ENCODE data around the gene ZBTB21. TPM values are rescaled to one million over a fixed set of nuclear protein-coding genes. Genes with fewer than 3 reads are reported as not detected.

ZBTB21 gene
- polyA plus RNA-seq, 3 donors: 4.7 to 7.2 (median 6.3) TPM

DNA sequence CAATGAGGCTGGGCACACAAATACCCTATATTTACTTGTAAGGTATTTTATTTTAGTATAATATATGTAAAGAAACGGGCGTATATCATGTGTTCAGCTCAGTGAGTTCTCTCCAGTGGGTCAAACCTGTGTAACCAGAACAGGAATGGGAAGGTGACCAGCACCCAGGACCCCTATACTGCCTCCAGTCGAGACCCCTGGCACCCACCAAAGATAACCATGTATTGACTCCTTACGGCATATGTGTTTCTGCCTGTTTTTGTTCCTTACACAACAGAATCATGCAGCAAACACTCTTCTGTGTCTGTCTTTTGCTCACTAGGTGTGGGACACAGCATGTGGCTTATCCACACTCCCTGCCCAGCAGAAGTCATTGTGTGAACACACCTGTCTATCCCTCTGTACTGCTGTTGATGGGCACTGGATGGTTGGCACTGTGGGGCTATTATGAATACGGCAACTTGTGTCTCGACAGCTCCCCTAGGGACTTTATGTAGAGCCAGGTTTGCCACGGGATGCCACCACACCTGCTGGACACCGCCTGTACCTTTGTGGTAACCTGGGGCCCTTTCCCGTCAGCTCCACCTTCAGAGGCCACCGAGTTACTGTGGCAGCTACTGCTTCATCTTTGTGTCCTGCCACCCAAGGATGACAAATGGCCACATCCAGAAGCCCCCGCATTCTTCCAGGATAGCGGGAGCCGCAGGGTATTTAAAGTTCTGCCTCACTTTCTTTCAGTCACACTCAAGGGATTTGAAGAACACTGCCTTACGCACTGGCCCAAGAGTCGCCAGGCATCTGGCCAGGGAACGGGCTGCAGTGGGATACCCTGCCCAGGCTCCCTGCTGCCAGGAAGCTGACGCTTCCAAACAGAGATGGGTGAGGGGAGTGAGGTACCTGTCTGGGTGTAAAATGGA is 32.9 kb downstream of the ZBTB21 start:
- H4K20me1 ChIP-seq (ENCODE audit: insufficient read depth, low read length): no peaks in the 10 kb centered on the region
- H3K4me1 ChIP-seq (ENCODE audit: control insufficient read depth in 1 of 2, insufficient read depth in 2 of 2, low read length in 2 of 2): peaks cover 8 to 11% of the 10 kb centered on the region in 2 donors
- H3K79me2 ChIP-seq (ENCODE audit: insufficient read depth, low read length): no peaks in the 10 kb centered on the region
- no peak overlapping the region for H3K4me3 Mint-ChIP-seq
- no peaks in the 10 kb centered on the region for H3K36me3 Mint-ChIP-seq
- no peak overlapping the region for H3K4me2 ChIP-seq (replicated peaks; ENCODE audit: extremely low read depth, low read length, poor library complexity, severe bottlenecking)
- peaks cover 4 to 12% (median 8%) of the 10 kb centered on the region in 7 donors for H3K9me3 Mint-ChIP-seq
- H2AFZ ChIP-seq (ENCODE audit: insufficient read depth, low read depth, low read length, poor library complexity, severe bottlenecking): no peak overlapping the region
- H3K9me3 ChIP-seq (replicated peaks in 1 of 2; ENCODE audit: control insufficient read depth in 1 of 2, insufficient read depth in 1 of 2, low read length in 2 of 2): peaks cover 6 to 7% of the 10 kb centered on the region in 2 donors
- H3K27me3 ChIP-seq (ENCODE audit: control insufficient read depth in 2 of 2, insufficient read depth in 2 of 2, low read length in 2 of 2): no peaks in the 10 kb centered on the region
- no peaks in the 10 kb centered on the region for H3K36me3 ChIP-seq (replicated peaks in 1 of 2; ENCODE audit: control insufficient read depth in 1 of 2, insufficient read depth in 2 of 2, low read length in 2 of 2)
- no peak overlapping the region for H3K9ac ChIP-seq (ENCODE audit: insufficient read depth, low read length, poor library complexity, severe bottlenecking)
- H3K4me3 ChIP-seq (replicated peaks in 1 of 3; ENCODE audit: low read depth in 2 of 3, low read length in 3 of 3): no peak overlapping the region
- H3K4me1 Mint-ChIP-seq: peaks cover 10% of the 10 kb centered on the region
- TF ChIP-seq, protein P1, sequence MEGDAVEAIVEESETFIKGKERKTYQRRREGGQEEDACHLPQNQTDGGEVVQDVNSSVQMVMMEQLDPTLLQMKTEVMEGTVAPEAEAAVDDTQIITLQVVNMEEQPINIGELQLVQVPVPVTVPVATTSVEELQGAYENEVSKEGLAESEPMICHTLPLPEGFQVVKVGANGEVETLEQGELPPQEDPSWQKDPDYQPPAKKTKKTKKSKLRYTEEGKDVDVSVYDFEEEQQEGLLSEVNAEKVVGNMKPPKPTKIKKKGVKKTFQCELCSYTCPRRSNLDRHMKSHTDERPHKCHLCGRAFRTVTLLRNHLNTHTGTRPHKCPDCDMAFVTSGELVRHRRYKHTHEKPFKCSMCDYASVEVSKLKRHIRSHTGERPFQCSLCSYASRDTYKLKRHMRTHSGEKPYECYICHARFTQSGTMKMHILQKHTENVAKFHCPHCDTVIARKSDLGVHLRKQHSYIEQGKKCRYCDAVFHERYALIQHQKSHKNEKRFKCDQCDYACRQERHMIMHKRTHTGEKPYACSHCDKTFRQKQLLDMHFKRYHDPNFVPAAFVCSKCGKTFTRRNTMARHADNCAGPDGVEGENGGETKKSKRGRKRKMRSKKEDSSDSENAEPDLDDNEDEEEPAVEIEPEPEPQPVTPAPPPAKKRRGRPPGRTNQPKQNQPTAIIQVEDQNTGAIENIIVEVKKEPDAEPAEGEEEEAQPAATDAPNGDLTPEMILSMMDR (IDR thresholded peaks at IDR 0.05): no peak
- intact Hi-C loops (cut with micrococcal nuclease): no loop called here
- peaks cover 0 to 5% (median 0%) of the 10 kb centered on the region in 3 donors for H3K27me3 Mint-ChIP-seq (ENCODE audit: low read depth in 3 of 3)
- H3K27ac Mint-ChIP-seq: peak overlapping the region in 1 of 7 donors; percentile 62
- no peak overlapping the region for H3K27ac ChIP-seq (ENCODE audit: low read depth in 1 of 2, low read length in 2 of 2)
- WGBS (ENCODE audit: insufficient coverage): 99% methylated on average over 9 of the region's 17 CpGs
- DNase-seq: no peak

DNA sequence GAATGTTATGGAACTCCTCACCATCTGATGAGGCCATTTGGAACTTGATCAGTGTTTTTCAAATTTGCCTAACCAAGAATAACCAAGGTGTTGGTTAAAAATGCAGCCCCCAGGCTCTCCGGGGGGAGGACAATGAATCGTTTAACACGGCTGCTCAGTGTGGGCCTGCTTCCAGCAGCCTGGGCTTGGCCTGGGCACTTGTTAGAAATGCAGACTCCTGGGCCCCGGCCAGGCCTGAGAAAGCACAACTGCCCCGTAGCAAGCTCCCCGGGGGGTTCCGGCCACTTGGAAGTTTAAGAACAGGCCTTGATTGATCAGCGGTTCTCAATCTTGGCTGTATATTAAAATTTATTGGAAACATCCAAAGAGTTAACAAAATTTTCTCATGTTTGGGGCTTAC is 33.5 kb downstream of the ZBTB21 start:
- DNase-seq: no peak
- Histone ChIP-seq H4K20me1 (ENCODE audit: insufficient read depth, low read length) (no peaks in the 10 kb centered on the region), H3K36me3 (replicated peaks in 1 of 2; ENCODE audit: control insufficient read depth in 1 of 2, insufficient read depth in 2 of 2, low read length in 2 of 2) (no peaks in the 10 kb centered on the region), H3K4me1 (ENCODE audit: control insufficient read depth in 1 of 2, insufficient read depth in 2 of 2, low read length in 2 of 2) (peaks cover 8 to 11% of the 10 kb centered on the region in 2 donors), H3K4me2 (replicated peaks; ENCODE audit: extremely low read depth, low read length, poor library complexity, severe bottlenecking) (no peak overlapping the region), H3K9ac (ENCODE audit: insufficient read depth, low read length, poor library complexity, severe bottlenecking) (no peak overlapping the region), H3K79me2 (ENCODE audit: insufficient read depth, low read length) (no peaks in the 10 kb centered on the region), H3K27ac (ENCODE audit: low read depth in 1 of 2, low read length in 2 of 2) (no peak overlapping the region), H2AFZ (ENCODE audit: insufficient read depth, low read depth, low read length, poor library complexity, severe bottlenecking) (no peak overlapping the region), H3K9me3 (replicated peaks in 1 of 2; ENCODE audit: control insufficient read depth in 1 of 2, insufficient read depth in 1 of 2, low read length in 2 of 2) (peaks cover 6 to 7% of the 10 kb centered on the region in 2 donors), H3K27me3 (ENCODE audit: control insufficient read depth in 2 of 2, insufficient read depth in 2 of 2, low read length in 2 of 2) (no peaks in the 10 kb centered on the region), H3K4me3 (replicated peaks in 1 of 3; ENCODE audit: low read depth in 2 of 3, low read length in 3 of 3) (no peak overlapping the region)
- H3K36me3 Mint-ChIP-seq: no peaks in the 10 kb centered on the region
- H3K4me3 Mint-ChIP-seq: no peak overlapping the region
- WGBS (ENCODE audit: insufficient coverage): 91% methylated on average over 4 of the region's 8 CpGs
- TF ChIP-seq, protein P1 (IDR thresholded peaks at IDR 0.05): no peak
- intact Hi-C loops (cut with micrococcal nuclease): no loop called here
- H3K4me1 Mint-ChIP-seq: peaks cover 10% of the 10 kb centered on the region
- no peak overlapping the region for H3K27ac Mint-ChIP-seq
- peaks cover 4 to 12% (median 8%) of the 10 kb centered on the region in 7 donors for H3K9me3 Mint-ChIP-seq
- H3K27me3 Mint-ChIP-seq (ENCODE audit: low read depth in 3 of 3): peaks cover 0 to 3% (median 0%) of the 10 kb centered on the region in 3 donors

Data from CD14-positive monocyte (primary cell).